Neuron (in vitro differentiated cells): Measurements from ENCODE around the gene NPVF.

Experiments
- H2AFZ ChIP-seq: one replicate; pipeline ENCODE4 v1.6.1; 2013; ENCODE audit warnings: low read depth, mild to moderate bottlenecking, inconsistent platforms, low read length, moderate library complexity
- H3K27me3 ChIP-seq: one replicate; pipeline ENCODE4 v1.6.1; 2013; ENCODE audit warnings: low read length; ENCODE audit not compliant: insufficient read depth
- H3K36me3 ChIP-seq: one replicate; pipeline ENCODE4 v1.6.1; 2013; ENCODE audit warnings: low read length; ENCODE audit not compliant: insufficient read depth
- H3K4me1 ChIP-seq: one replicate; pipeline ENCODE4 v1.6.1; 2013; ENCODE audit warnings: low read length; ENCODE audit not compliant: insufficient read depth
- H3K4me3 ChIP-seq: 2 replicates; pipeline ENCODE4 v1.5.1; 2013; ENCODE audit warnings: mild to moderate bottlenecking, low read length, moderate library complexity
- H3K9me3 ChIP-seq: one replicate; pipeline ENCODE4 v1.6.1; 2013; ENCODE audit warnings: low read length

NPVF gene

DNA sequence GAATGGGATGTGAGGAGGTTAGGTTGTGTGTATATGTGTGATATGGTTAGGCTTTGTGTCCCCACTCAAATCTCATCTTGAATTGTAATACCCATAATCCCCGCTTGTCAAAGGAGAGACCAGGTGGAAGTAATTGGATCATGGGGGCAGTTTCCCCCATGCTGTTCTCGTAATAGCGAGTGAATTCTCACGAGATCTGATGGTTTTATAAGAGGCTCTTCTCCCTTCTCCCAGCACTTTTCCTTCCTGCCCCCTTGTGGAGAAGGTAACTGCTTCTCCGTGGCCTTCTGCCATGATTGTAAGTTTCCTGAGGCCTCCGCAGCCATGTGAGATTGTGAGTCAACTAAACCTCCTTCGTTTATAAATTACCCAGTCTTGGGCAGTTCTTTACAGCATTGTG lies 47.3 kb downstream of the NPVF start:
- H2AFZ ChIP-seq = peak overlapping the region; percentile 96
- no peaks in the 10 kb centered on the region for H3K36me3 ChIP-seq
- no peaks in the 10 kb centered on the region for H3K9me3 ChIP-seq
- peaks cover 5% of the 10 kb centered on the region for H3K27me3 ChIP-seq
- peaks cover 7% of the 10 kb centered on the region for H3K4me1 ChIP-seq
- H3K4me3 ChIP-seq = peak overlapping the region; percentile 48

DNA sequence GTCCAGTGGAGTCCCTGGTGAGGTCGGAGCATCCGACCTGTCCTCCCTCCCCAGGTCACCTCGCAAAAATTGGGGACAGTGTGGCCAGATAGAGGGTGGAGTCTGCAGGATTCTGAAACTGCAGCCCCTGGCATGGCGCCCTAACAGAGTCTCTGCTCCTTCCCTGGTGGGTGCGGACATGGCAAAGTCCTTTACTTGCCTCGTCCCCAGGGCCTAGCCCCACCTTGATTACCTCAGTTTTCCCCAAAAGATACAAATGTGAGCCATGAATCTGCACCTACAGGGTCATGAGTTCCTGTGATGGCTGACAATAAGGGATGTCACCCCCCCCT lies 47.7 kb downstream of the NPVF start:
- peaks cover 5% of the 10 kb centered on the region for H3K27me3 ChIP-seq
- no peaks in the 10 kb centered on the region for H3K9me3 ChIP-seq
- no peaks in the 10 kb centered on the region for H3K36me3 ChIP-seq
- peak overlapping the region; percentile 48 for H3K4me3 ChIP-seq
- peak overlapping the region; percentile 96 for H2AFZ ChIP-seq
- peaks cover 7% of the 10 kb centered on the region for H3K4me1 ChIP-seq

DNA sequence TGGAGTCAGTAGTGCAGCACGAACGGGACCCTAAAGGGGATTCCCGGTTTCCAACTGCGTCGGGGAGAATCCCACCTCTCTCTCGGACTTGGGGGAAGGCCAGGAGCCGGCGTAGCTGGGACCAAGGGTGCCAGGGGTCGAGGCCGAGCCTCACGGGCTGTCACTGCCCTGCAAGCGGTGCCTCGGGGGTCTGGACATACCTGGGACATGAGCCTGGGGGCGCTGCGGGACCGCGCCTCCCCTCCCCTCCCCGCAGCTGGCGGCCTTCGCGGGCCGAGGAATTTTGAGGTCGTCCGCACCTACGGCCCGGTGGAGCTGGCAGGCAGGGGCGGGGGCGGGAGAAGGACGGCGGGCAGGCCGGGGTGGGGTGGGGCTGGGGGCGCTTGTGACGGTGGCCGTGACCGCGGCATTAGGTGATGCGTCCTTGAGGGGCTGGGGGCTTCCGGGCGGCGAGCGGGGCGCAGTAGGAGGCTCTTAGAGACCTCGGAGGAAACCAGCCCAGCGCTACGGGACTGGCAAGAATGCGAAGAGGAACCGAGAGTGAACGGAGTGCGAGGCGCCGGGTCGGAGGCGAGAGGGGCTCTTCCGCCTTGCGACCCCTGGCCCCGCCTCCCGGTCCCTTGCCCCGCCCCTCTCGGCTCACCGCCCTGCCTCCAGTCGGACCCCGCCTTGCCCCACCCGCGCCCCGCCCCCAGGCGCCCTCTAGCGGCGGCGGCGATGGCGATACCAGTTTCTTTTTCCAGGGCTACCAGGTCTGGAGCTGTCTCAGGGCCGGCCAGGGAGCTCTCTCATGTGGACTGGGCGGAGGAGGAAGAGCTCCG lies 48.3 kb downstream of the NPVF start:
- Histone ChIP-seq H3K4me1 (peaks cover 7% of the 10 kb centered on the region), H3K27me3 (peaks cover 5% of the 10 kb centered on the region), H3K9me3 (no peaks in the 10 kb centered on the region), H3K4me3 (peak overlapping the region; percentile 75), H3K36me3 (no peaks in the 10 kb centered on the region), H2AFZ (peak overlapping the region; percentile 96)

DNA sequence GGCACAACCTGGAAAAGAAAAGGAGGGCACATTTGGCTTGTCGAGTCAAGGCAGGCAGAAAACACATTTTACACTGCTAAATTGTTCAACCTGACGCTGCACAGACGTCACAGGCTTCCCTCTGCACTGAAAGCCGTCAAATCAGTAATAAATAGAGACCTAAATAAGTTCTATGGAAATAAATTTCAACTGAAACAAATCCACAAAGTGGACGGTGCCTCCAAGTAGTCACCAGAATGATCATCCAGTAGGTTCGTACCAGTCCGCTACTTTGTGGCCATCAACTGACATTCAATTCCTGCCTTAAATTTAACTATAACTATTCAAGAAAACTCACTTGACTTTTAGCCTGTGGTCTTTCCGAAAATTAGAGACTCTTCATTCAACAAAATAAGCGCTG lies 49.0 kb downstream of the NPVF start:
- Histone ChIP-seq H3K9me3 (no peaks in the 10 kb centered on the region), H2AFZ (peak overlapping the region; percentile 96), H3K4me3 (peak overlapping the region; percentile 75), H3K36me3 (no peaks in the 10 kb centered on the region), H3K4me1 (peaks cover 7% of the 10 kb centered on the region), H3K27me3 (peaks cover 5% of the 10 kb centered on the region)
